HG02870 (cell line): ENCODE data around the gene SP3.

Experiments
- ATAC-seq: cut with Tn5 transposase; IDR thresholded peaks from one replicate; pipeline ENCODE4 v1.9.1; 2021; ENCODE audit warnings: mild to moderate bottlenecking, moderate library complexity; ENCODE audit not compliant: unreplicated experiment

SP3 gene

GRCh38 chr2:173860566-173860965, 104.6 kb downstream of the SP3 start:
- no peak for ATAC-seq

- ATAC-seq, result no peak
These were observed 105.1 kb downstream of the SP3 start for GRCh38 chr2:173860082-173860481.

- ATAC-seq, result no peak
These were observed 106.9 kb downstream of the SP3 start for GRCh38 chr2:173858291-173858731.
